Lung (tissue), 16 donors: ENCODE data around the gene NSUN5. TPM values are rescaled to one million over a fixed set of nuclear protein-coding genes. Genes with fewer than 3 reads are reported as not detected.

Source experiments
- ATAC-seq: fragments of 200-7000 bp; cut with Tn5 transposase; one replicate; pipeline ENCODE4 v1.9.1; 2020; ENCODE audit warnings: moderate number of reproducible peaks; ENCODE audit not compliant: insufficient read depth, low FRiP score
- DNase-seq, 3 donors: peaks; one replicate each; pipeline ENCODE4 v3.0.0-alpha.2; 2013 to 2017
- H3K27ac ChIP-seq, 2 donors: one replicate each; pipeline ENCODE4 v1.5.1; 2013; ENCODE audit warnings: mild to moderate bottlenecking in 2 of 2, moderate library complexity in 2 of 2, control low read depth in 1 of 2, inconsistent platforms in 1 of 2, low read depth in 1 of 2, low read length in 1 of 2
- H3K27me3 ChIP-seq, 3 donors: one replicate each; pipeline ENCODE4 v1.5.1; 2013; ENCODE audit warnings: low read length in 2 of 3; ENCODE audit not compliant: control insufficient read depth in 3 of 3, insufficient read depth in 3 of 3
- H3K36me3 ChIP-seq, 4 donors: one replicate each; pipeline ENCODE4 v1.5.1; 2013; ENCODE audit warnings: low read length in 4 of 4, mild to moderate bottlenecking in 1 of 4, moderate library complexity in 1 of 4; ENCODE audit not compliant: control insufficient read depth in 4 of 4, insufficient read depth in 4 of 4
- H3K4me1 ChIP-seq, 5 donors: one replicate each; pipeline ENCODE4 v1.5.1; 2013; ENCODE audit warnings: low read length in 5 of 5, mild to moderate bottlenecking in 2 of 5, moderate library complexity in 1 of 5; ENCODE audit not compliant: control insufficient read depth in 5 of 5, insufficient read depth in 5 of 5
- H3K4me3 ChIP-seq: one replicate; pipeline ENCODE4 v1.5.1; 2013; ENCODE audit warnings: mild to moderate bottlenecking, control low read depth, moderate library complexity
- H3K9ac ChIP-seq, 2 donors: one replicate each; pipeline ENCODE4 v1.5.1; 2013; ENCODE audit warnings: low read length in 2 of 2, control low read depth in 1 of 2; ENCODE audit not compliant: insufficient read depth in 1 of 2
- H3K9me3 ChIP-seq, 4 donors: one replicate each; pipeline ENCODE4 v1.5.1; 2013; ENCODE audit warnings: low read length in 3 of 4, mild to moderate bottlenecking in 1 of 4, moderate library complexity in 1 of 4; ENCODE audit not compliant: control insufficient read depth in 4 of 4, insufficient read depth in 3 of 4
- WGBS, 2 donors: extraction: QIAGEN DNeasy Blood & Tissue Kit; methylation state at CpG; one replicate each; pipeline ENCODE4 v1.1.7; 2013; 5-methylcytosine and 5-hydroxymethylcytosine counted together
- long read RNA-seq, 5 donors: transcript quantifications; one replicate each; lab custom pipeline, GENCODE V29; 2026
- polyA plus RNA-seq, 2 donors: library from polyadenylated mRNA; stranded (reverse); fragments of 200-250 nt; gene quantifications; one replicate each; pipeline ENCODE4 v1.2.1, GENCODE V29; 2013
- total RNA-seq, 2 donors: library from RNA; depleted of rRNA in 1 of 2; stranded (reverse); fragments of >200 nt in 1 of 2; gene quantifications; one replicate each; pipeline ENCODE4 v1.2.1, GENCODE V29; 2014 to 2021
- TF ChIP-seq, protein P1 (sequence below): IDR thresholded peaks from 2 replicates; pipeline ENCODE4 v1.5.1; 2012; ENCODE audit warnings: mild to moderate bottlenecking; ENCODE audit errors: control extremely low read depth, extremely low read depth
- donor health status: control.
- donor health status: control.
- donor health status: Bipolar disorder and iron deficiency.
- donor health status: healthy.
- donor health status: DM: yes; HTN: yes; CAD: no.

NSUN5 gene
- total RNA-seq (10 to 100 TPM; 14.9 to 30.1 TPM), polyA plus RNA-seq (10 to 100 TPM; 25.4 to 35.3 TPM)
- long read RNA-seq, donor 1, partial matches to known transcripts = 0 of 4 reads
- long read RNA-seq, donor 1, other reads (novel, unspliced or antisense) = 0 of 4 reads
- long read RNA-seq, donor 2, transcript NSUN5-204 (10 exons, 1,663 nt) = major isoform, 5 of 6 reads
- long read RNA-seq, donor 2, partial matches to known transcripts = 0 of 6 reads
- long read RNA-seq, donor 2, other reads (novel, unspliced or antisense) = 0 of 6 reads
- long read RNA-seq, donor 3, partial matches to known transcripts = 0 of 2 reads
- long read RNA-seq, donor 3, other reads (novel, unspliced or antisense) = 0 of 2 reads
- long read RNA-seq, donor 4, partial matches to known transcripts = 0 of 2 reads
- long read RNA-seq, donor 4, other reads (novel, unspliced or antisense) = 0 of 2 reads
- long read RNA-seq, donor 5, transcript NSUN5-204 (10 exons, 1,663 nt) = major isoform, 8 of 11 reads
- long read RNA-seq, donor 5, partial matches to known transcripts = 0 of 11 reads
- long read RNA-seq, donor 5, other reads (novel, unspliced or antisense) = 0 of 11 reads

DNA sequence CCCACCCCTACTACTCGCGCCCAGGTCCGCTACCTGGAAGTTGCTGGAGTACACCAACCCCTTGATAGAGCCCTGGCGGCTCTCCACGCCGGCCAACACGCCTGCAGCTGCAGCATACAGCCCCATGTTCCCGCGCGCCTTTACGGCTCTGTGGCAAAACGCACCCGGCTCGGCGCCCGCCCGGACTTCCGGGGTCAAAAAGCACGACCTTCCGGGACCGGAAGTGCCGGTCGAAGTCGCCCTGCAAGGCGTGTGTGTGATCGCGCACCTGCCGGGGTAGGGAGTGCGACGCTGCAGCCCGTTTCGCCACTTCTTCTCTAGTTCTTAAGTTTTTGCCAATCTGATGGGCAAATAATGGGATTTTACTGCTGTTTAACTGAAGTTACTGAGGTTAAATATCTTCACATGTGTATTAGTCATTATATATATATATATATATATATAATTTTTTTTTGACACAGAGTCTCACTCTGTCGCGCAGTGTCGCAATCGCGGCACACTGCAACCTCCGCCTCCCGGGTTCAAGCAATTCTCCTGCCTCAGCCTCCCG, at the start of gene NSUN5:
Gene NSUN5, minus strand, starts transcription at position 162 of the 550 bp plus-strand sequence. Its CDS starts 36 bp downstream, at position 126.
- peak; percentile 72 to 87 (median 86) for DNase-seq
- Histone ChIP-seq H3K36me3 (peaks cover 0 to 10% (median 2%) of the 10 kb centered on the region in 4 donors), H3K4me3 (peak within 1 kb of the TSS; percentile 81), H3K9me3 (peaks cover 0 to 4% (median 0%) of the 10 kb centered on the region in 4 donors), H3K4me1 (peaks cover 0 to 10% (median 0%) of the 10 kb centered on the region in 5 donors), H3K9ac (peak within 1 kb of the TSS in 1 of 2 donors; percentile 11), H3K27me3 (no peaks in the 10 kb centered on the region), H3K27ac (peak within 1 kb of the TSS; percentile 17 to 51)
- peak; percentile 94 for ATAC-seq
- TF ChIP-seq, protein P1, sequence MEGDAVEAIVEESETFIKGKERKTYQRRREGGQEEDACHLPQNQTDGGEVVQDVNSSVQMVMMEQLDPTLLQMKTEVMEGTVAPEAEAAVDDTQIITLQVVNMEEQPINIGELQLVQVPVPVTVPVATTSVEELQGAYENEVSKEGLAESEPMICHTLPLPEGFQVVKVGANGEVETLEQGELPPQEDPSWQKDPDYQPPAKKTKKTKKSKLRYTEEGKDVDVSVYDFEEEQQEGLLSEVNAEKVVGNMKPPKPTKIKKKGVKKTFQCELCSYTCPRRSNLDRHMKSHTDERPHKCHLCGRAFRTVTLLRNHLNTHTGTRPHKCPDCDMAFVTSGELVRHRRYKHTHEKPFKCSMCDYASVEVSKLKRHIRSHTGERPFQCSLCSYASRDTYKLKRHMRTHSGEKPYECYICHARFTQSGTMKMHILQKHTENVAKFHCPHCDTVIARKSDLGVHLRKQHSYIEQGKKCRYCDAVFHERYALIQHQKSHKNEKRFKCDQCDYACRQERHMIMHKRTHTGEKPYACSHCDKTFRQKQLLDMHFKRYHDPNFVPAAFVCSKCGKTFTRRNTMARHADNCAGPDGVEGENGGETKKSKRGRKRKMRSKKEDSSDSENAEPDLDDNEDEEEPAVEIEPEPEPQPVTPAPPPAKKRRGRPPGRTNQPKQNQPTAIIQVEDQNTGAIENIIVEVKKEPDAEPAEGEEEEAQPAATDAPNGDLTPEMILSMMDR = no peak
- WGBS, 2 donors = 12 to 13% methylated on average over 40 of the region's 40 CpGs

- H3K36me3 ChIP-seq = no peaks in the 10 kb centered on the region
- H3K9me3 ChIP-seq = peaks cover 0 to 5% (median 0%) of the 10 kb centered on the region in 4 donors
- H3K4me3 ChIP-seq = no peak overlapping the region
- H3K27ac ChIP-seq = no peak overlapping the region
- H3K9ac ChIP-seq = no peak overlapping the region
- TF ChIP-seq, protein P1 = no peak
- ATAC-seq (no peak), DNase-seq (peak in 1 of 3 donors; percentile 52)
- no peaks in the 10 kb centered on the region for H3K27me3 ChIP-seq
- WGBS, 2 donors = 76 to 84% methylated on average over 5 of the region's 5 CpGs
- H3K4me1 ChIP-seq = peaks cover 0 to 10% (median 3%) of the 10 kb centered on the region in 5 donors
These were observed 47.5 kb upstream of the NSUN5 start for GRCh38 chr7:73356159-73356558.

GRCh38 chr7:73354821-73355220, 46.2 kb upstream of the NSUN5 start:
- Histone ChIP-seq H3K4me3 (no peak overlapping the region), H3K9ac (no peak overlapping the region), H3K9me3 (peaks cover 0 to 5% (median 0%) of the 10 kb centered on the region in 4 donors), H3K36me3 (no peaks in the 10 kb centered on the region), H3K4me1 (peaks cover 0 to 13% (median 3%) of the 10 kb centered on the region in 5 donors), H3K27me3 (no peaks in the 10 kb centered on the region), H3K27ac (no peak overlapping the region)
- TF ChIP-seq, protein P1 = no peak
- 91 to 92% methylated on average over 17 of the region's 17 CpGs for WGBS, 2 donors
- ATAC-seq (no peak), DNase-seq (no peak)
